Inflammatory macrophage (primary cell): ENCODE results near the gene C17orf107.
A peak's percentile ranks its signal among the peaks of the same experiment; 100 is the strongest.

ENCODE experiments used
- DNase-seq, 2 donors: peaks; one replicate each; pipeline ENCODE4 v3.0.0-alpha.2; 2020 to 2022

Gene C17orf107

GRCh38 chr17:4950075-4950745 is 50.9 kb downstream of the C17orf107 start:
- DNase-seq = peak in 1 of 2 donors; percentile 38

GRCh38 chr17:4950746-4951204 is 51.4 kb downstream of the C17orf107 start, which contains the start of gene ENO3:
TSS of gene ENO3 (plus strand) at chr17:4951119. CDS start at chr17:4951830, 711 bp downstream.
- DNase-seq = peak in 1 of 2 donors; percentile 0

- no peak for DNase-seq
These were observed 52.1 kb downstream of the C17orf107 start for GRCh38 chr17:4951486-4951885.
